RPMI7951 (cell line): Measurements from ENCODE around the gene CHRM5. TPM values are rescaled to one million over a fixed set of nuclear protein-coding genes. Genes with fewer than 3 reads are reported as not detected.
"Not testable (repeated sequence)": the region's sequence is repeated elsewhere in the genome, so short reads cannot be mapped to it uniquely, and the experiment has no call there.

Source experiments
- DNase-seq: peaks from one replicate; pipeline ENCODE4 v3.0.0-alpha.2; 2012; ENCODE audit warnings: low read depth
- total RNA-seq: library from RNA; depleted of rRNA; stranded (reverse); fragments of >200 nt; shearing (Covaris generic); gene quantifications from 2 replicates; pipeline ENCODE4 v1.2.3, GENCODE V29; 2014

The CHRM5 gene
- total RNA-seq, 1 experiment from 2014 or later = not detected

DNA sequence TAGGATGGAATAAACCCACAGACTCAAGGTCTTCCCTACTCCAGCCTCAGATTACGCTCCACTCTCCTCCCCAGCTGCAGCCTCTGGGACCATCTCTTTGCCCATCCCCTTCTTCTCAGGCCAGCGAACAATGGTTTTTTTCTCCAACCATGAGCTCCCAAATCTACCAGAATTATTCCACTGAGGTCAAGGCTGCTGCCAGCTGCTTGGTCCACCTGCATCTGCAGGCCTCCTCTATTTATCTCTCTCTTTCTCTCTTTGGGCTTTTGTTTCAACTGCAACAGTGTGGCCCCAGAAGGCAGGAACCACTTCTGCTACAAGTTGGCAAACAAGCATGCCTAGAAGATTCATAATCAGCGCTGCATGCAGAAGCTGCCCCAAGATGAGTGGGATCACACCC lies 19.1 kb downstream of the CHRM5 start:
- DNase-seq = no peak

DNA sequence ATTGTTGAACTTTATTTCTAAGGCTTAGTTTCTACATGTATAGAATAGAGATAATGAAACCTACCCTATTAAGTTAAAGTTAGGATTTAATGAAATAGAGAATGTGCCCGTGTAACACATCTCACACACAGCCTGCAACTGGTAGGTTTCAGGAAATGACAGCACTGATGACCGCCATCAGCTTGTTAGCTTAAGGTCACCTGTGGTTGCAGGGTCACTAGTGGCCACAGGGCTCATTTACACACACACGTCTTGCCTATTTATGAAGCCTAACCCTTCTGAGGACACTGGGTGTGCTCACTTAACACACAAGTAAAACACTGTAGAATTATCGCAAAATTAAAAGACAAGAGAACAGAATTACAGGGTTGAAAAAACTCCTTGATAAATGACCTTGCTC lies 20.1 kb downstream of the CHRM5 start:
- DNase-seq = peak; percentile 17

DNA sequence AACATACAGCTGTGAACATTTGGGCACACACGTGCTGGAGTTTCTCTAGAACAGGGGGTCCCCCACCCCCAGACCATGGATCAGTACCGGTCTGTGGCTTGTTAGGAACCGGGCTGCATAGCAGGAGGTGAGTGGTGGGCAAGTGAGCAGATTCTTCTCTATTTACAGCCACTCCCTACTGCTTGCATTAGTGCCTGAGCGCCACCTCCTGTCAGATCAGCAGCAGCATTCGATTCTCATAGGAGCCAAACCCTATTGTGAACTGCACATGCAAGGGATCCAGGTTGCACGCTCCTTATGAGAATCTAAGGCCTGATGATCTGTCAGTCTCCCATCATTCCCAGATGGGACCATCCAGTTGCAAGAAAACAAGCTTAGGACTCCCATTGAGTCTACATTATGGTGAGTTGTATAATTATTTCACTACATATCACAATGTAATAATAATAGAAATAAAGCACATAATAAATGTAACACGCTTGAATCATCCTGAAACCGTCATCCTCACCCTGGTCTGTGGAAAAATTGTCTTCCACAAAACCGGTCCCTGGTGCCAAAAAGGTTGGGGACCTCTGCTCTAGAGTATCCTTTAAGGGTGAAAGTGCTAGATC lies 25.8 kb downstream of the CHRM5 start:
- DNase-seq = peak; percentile 26

DNA sequence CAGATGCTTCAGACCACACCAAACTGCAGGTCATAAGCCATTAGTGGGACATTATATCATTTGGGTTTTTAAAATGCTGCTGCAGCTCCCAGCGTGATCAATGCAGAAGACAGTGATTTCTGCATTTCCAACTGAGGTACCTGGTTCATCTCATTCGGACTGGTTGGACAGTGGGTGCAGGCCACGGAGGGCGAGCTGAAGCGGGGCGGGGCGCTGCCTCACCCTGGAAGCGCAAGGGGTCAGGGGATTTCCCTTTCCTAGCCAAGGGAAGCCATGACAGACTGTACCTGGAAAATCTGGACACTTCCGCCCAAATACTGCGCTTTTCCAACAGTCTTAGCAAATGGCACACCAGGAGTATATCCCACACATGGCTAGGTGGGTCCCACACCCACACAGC lies 27.4 kb downstream of the CHRM5 start:
- not testable (repeated sequence) for DNase-seq

DNA sequence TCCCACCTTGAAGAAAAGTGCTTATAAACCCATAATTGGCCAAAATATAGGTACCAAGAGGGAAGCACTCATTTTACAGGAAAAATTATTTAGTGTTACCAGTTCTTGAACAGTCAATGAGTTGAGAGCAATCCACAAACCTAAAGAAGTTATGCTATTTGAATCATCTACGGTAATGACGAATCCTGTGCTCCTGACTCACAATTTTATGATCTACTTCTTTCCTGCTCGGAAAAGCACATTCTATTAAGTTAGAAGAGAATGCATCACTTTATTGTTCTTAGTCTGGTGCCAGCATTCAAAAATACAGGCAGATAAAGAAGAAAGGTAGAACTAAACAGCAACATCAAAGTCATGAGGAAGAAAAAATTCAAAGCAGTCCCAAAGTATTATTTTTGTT lies 33.2 kb downstream of the CHRM5 start:
- no peak for DNase-seq

DNA sequence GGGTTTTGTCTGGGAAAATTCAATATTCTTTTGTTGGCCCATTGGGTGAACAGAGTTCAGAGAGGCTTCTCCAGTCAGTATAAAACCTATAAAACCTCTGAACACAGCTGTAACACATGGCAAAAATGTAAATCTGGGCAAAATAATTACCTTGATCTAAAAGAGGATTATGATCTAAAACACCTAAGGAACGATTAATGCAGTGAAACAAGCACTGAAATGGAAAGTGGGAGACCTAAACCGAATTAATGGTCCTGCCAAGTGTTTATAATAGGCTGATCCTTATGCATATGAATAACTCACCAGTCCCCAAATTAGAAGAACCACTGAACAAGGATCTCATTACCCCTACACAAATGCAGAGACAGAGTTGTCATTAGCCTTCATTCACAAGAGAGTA lies 38.1 kb downstream of the CHRM5 start:
- DNase-seq = no peak

DNA sequence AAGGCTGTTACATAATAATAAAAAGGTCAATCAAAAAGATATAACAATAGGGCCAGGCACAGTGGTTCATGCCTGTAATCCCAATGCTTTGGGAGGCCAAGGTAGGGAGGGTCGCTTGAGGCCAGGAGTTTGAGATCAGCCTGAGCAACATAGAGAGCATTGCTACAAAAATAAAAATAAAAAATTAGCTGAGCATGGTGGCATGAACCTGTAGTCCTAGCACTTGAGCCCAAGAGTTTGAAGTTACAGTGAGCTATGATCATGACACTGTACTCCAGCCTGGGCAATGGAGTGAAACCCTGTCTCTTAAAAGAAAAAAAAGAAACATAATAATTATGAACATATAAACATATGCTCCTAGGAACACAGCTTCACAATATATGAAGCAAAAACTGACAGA lies 41.4 kb downstream of the CHRM5 start:
- no peak for DNase-seq

DNA sequence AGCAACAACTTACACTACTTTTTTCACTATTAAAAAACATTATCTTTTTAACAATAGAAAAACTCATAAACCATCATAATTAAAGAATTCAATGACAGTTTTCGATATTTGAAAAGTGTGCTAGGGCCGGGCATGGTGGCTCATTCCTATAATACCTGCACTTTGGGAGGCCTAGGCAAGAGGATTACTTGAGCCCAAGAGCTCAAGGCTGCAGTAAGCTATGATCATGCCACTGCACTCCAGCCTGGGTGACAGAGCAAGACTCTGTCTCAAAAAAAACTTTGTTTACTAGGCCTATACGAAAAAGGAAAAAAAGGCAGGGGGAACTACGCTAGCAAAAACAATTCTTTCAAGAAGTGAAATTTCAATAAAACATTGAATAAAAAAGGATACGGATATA lies 42.6 kb downstream of the CHRM5 start:
- DNase-seq = no peak

DNA sequence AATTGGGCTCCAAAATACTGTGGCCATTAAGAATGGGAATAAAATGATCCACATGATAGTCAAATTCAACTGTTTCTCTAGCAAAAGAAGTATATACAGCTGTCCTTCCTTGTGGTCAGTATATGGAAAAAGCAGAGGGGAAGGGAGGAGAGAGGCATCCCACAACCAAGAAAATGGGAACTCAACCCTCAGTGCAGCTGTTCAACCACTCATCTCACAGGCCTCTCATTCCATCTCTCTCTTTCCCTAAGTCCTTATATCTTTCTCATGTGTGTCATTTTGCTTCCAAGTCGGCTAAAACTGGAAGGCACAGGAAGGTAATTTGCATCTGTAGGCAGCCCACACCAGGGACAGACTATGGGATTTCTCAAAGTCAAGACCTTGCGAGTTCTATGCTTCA lies 43.2 kb downstream of the CHRM5 start:
- DNase-seq = peak; percentile 10

DNA sequence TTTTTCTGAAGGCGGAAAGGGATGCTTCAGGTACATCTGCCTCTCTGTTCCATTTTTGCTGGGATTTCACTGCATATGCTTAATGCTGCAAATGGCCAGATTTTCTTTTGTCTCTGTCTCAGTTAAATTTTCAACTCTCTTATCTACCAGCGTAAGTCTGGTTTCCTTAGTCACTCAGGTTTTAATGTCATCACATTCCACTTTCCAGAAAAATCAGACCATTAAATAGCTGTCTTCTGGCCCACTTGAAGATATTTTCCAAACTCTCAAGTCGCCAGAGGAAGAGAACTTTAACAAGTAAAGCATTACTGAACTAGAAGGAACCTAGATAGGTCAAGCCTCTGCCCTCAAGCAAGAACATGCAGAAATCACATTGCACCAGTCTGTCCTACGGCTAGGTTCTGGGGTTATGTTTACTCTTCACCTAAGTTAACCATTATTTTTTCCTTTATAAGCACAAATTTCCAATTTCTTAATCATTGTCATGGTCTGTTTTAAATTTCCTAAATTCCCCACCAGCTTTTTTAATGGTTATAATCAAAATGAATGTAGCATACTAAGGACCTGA lies 44.2 kb downstream of the CHRM5 start:
- DNase-seq = no peak

DNA sequence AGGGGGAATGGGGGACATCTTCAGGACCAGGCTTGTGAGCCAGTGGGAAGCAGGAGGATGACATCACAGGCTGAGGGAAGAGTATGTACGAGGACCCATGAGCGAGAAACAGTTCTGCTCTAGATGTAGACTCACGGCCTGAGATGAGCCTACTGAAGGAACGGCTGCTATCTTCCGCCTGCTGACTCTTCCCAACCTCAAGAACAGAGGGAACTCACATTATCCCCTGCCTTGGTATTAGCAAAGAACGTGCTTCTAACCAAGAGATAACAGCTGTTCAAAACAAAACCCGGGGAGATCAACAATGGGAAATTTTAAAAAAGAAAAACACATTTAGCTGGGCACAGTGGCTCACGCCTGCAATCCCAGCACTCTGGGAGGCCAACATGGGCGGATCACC lies 45.4 kb downstream of the CHRM5 start:
- no peak for DNase-seq

DNA sequence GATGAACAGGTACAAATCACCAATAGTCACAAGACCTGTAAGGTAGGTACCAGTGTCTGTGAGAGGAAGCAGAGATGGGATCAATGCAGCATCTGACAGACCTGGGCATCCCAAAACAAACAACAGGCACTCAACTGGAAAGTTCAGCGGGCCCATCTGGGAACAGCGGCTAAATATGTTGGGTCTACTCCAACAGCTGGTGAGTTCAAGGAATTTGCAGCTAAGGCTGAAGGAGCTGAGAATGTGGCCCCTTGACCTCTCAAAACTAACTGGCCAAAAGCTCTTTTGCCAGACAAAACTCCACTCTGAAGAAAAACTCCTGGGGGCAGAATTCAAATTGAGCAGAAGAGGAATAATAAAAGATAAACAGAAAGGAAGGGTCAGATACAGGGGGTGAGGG lies 46.3 kb downstream of the CHRM5 start:
- peak; percentile 68 for DNase-seq

DNA sequence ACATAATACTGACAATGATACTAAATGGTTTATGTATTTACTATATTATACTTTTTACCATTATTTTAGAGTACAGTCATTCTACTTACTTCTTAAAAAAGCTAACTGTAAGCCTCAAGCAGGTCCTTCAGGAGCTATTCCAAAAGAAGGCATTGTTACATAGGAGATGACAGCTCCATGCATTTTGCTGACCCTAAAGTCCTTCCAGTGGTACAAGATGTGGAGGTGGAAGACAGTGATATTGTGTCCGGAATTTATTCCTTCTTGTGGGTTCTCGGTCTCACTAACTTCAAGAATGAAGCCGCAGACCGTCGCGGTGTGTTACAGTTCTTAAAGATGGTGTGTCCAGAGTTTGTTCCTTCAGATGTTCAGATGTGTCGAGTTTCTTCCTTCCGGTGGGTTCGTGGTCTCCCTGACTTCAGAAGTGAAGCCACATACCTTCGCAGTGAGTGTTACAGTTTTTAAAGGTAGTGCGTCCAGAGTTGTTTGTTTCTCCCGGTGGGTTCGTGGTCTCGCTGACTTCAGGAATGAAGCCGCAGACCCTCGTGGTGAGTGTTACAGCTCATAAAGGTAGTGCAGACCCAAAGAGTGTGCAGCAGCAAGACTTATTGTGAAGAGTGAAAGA lies 49.8 kb downstream of the CHRM5 start:
- DNase-seq = no peak

DNA sequence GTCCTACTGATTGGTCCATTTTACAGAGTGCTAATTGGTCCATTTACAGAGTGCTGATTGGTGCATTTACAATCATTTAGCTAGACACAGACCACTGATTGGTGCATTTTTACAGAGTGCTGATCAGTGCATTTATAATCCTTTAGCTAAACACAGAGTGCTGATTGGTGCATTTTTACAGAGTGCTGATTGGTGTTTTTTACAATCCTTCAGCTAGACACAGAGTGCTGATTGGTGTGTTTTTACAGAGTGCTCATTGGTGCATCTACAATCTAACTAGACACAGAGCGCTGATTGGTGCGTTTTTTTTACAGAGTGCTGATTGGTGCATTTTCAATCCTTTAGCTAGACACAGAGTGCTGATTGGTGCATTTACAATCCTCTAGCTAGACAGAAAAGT lies 50.4 kb downstream of the CHRM5 start:
- not testable (repeated sequence) for DNase-seq

DNA sequence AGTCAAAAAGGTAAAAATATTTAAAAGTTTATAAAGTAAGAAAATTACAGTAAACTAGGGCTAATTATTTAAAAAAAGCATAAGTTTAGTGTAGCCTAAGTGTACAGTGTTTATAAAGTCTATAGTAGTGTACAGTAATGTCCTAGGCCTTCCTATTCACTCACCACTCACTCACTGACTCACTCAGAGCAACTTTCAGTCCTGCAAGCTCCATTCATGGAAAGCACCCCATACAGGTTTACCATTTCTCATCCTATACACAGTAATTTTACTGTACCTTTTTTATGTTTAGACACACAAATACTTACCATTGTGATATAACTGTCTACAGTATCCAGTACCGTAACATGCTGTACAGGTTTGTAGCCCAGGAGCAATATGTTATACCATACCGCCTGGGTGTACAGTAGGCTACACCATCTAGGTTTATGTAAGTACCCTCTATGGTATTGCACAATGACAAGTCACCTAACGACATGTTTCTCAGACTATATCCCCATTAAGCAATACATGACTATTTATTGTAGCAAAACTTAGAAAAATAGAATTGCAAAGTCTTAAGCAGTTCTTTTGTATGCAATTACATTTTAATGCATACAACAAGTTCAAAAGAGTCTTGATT lies 51.2 kb downstream of the CHRM5 start:
- no peak for DNase-seq

DNA sequence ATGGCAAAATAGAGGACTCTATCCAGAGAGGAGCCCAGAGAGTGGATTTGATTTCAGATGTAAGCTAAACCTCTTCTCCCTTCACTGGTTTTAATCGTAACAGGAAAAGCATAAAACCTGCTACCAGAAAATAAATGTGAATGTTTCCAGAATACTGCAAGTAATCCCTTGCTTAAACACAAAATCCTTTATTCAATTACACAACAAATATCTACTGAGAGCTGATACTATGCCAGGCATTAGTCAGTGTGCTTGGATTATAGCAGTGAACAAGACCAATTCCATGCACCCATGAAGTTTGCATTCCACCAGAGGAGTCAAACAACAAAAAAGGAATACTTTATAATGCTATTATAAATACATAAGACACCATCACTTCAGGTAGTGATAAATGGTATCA lies 55.6 kb downstream of the CHRM5 start:
- no peak for DNase-seq

DNA sequence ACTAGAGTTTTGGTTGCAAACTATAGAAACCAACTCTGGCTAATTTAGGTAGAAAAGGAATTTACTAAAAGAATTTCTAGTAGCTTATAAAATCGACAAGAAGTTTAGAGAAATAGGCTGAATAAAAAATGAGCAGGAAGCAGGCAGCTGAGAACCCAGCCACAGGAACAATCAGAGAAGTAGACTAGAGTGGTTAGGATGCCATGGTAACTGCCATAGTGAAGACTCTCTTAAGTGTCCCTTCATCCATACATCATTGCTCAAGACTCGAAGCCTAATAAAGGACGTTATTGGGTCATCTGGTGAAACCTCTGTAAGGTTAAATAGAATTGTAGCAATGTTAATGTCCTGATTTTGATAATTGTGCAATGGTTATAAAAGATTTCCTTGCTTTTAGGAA lies 57.0 kb downstream of the CHRM5 start:
- DNase-seq = no peak

DNA sequence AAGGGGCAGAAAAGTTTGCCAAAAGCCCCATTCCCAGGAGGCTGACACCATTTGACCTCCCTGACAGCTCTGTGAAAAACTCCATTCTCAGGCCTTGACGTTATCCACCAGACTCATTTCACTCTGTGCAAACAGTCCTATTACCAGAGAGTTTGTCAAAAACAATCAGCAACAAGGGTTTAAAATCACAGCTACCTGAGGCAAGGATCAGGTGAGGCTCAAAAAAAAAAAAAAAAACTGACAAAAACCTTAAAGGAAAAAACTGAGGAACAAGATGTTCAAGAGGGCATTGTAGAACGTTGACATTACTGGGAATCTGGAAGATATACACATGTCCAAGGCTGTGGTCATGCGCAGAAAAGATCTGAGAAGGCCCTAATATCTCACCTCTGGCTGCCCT lies 59.3 kb downstream of the CHRM5 start:
- DNase-seq = no peak

DNA sequence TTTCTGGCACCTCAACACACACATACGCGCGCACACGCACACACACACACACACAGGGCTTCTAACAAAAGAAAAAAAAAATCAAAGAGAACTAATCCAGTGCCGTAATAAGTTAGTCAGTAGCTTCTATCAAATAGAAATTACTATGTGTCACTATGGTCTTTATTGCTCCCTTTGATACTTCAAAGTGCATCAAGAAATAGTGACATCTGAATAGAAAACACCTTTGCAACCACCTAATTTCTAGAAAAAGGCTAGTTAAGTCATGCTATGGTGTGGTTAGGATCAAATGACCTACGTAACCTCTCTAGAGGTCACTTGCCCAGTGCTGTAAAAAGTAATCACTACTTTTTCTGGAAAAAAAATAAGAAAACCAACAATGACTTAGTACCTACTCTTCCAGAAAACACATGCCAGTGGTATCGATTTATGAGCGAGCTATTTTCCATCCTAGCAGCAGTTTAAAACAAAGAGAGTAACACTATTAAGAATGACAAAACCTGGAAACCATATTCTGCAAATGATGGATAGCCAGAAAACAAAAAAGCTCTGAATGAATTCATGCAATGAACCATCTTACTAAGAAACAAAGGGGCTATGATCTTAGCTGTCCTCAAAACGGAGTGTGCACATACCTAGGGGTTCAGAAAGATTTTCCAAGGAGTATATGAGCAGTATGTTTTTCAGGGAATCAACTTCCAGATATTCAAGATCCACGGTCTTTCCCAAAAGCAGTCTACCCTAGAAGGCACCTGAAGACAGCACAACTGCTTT lies 63.9 kb downstream of the CHRM5 start:
- no peak for DNase-seq

DNA sequence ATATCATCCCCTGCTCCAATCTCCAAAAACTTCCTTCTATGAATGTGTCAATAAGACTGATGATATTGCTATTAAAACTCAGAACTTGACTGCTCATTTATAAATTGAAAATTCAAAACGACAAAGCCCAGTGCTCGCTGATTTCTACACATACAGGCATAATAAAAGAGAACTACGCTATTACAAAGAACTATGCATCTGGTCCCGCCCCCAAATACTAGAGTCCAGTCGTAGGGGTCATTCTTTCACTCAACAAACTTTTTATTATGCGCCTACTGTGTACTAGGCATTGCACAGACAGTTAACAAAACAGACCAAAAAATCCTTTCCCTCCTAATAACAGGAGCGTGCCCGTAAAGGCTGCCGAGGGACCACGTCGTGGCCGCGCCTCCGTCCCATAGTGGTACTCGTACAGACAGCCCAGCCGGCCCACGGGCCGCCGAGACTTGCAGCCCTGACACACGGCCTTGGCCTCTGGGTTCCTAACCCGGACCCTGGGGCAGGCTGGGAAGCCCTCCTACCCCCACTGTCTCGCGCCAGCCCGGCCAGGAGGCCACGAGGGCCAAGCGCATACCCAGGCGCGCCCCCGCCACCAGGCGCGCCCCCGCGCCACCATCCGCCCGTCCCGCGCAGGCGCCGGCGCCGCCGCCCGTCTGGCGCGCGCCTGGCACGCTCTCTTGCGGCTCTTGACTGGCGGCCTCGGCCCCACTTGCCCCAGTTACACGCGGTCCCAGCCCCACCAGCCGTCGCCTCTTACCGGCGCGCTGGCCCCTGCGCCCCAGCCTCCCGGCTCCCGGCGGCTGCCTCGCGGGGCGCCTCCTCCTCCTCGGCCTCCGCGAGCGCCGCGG lies 70.0 kb downstream of the CHRM5 start:
- DNase-seq = peak; percentile 81
